Inflammatory macrophage treated with lipopolysaccharide for 4 hours (primary cell): ENCODE data around the gene SLC44A5.
"Not testable (repeated sequence)": the region's sequence is repeated elsewhere in the genome, so short reads cannot be mapped to it uniquely, and the experiment has no call there.

Experiments used
- DNase-seq: peaks from one replicate; pipeline ENCODE4 v3.0.0-alpha.2; 2020

The SLC44A5 gene

GRCh38 chr1:75264112-75264511 is 346.8 kb downstream of the SLC44A5 start:
- no peak for DNase-seq

DNA sequence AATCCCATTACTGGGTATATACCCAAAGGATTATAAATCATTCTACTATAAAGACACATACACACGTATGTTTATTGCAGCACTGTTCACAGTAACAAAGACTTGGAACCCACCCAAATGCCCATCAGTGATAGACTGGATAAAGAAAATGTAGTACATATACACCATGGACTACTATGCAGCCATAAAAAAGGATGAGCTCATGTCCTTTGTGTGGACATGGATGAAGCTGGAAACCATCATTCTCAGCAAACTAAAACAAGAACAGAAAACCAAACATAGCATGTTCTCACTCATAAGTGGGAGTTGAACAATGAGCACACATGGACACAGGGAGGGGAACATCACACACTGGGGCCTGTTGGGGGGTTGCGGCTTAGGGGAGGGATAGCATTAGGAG is 347.3 kb downstream of the SLC44A5 start:
- DNase-seq: not testable (repeated sequence)

DNA sequence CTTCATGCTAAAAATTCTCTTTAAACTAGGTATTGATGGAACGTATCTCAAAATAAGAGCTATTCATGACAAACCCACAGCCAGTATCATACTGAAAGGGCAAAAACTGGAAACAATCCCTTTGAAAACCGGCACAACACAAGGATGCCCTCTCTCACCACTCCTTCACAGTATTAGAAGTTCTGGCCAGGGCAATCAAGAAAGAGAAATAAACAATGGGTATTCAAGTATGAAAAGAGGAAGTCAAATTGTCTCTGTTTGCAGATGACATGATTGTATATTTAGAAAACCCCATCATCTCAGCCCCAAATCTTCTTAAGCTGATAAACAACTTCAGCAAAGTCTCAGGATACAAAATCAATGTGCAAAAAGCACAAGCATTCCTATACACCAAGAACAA is 349.0 kb downstream of the SLC44A5 start:
- not testable (repeated sequence) for DNase-seq

- DNase-seq: no peak
These were observed 352.6 kb downstream of the SLC44A5 start for GRCh38 chr1:75258351-75258750.

- DNase-seq: no peak
These were observed 353.5 kb downstream of the SLC44A5 start for GRCh38 chr1:75257424-75257823.

- DNase-seq: not testable (repeated sequence)
These were observed 360.8 kb downstream of the SLC44A5 start for GRCh38 chr1:75250114-75250513.

- no peak for DNase-seq
These were observed 365.7 kb downstream of the SLC44A5 start for GRCh38 chr1:75245239-75245638.

DNA sequence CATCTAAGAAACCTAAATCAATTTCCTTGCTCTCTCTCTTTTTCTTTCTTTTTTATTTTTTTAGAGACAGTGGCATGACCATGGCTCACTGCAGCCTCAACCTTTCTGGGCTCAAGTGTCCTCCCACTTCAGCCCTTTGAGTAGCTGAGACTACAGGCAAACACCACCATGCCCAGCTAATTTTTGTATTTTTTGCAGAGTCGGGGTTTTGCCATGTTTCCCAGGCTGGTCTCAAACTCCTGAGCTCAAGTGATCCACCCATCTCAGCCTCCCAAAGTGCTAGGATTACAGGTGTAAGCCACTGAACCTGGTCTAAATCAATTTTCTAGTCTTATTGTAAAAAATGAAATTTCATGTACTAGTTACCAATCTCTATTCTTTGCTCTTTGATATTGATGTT is 367.8 kb downstream of the SLC44A5 start:
- no peak for DNase-seq

GRCh38 chr1:75237316-75237715 is 373.6 kb downstream of the SLC44A5 start:
- DNase-seq: peak; percentile 63

GRCh38 chr1:75234562-75234961 is 376.4 kb downstream of the SLC44A5 start:
- no peak for DNase-seq

DNA sequence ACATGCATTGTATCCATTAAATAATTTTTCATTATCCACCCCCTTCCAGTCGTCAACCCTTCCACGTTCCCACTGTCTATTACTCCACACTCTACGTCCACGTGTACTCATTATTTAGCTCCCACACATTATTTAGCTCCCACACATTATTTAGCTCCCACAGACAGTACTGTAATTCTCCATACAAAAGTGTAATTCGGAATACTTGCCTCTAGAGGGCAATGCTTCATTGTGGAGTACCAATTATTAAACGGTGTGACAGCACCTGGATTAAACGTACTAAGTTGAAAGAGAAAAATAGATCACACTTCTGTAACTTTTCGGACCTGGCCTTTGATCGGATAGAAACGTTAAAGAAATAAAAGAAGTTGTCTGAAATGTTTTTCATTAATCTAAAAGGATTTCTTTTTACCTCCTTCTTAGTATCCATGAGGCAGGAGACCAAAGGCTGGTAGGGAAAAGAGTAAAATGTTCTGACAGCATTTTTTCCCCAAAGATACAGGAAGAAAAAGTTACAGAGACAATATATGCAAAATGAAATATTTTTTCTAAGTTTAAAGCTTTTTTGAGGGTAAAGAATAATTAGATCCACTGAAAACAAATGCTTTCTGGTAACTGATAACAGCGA is 377.5 kb downstream of the SLC44A5 start:
- DNase-seq: peak; percentile 22

- DNase-seq: no peak
These were observed 390.8 kb downstream of the SLC44A5 start for GRCh38 chr1:75220072-75220471.

DNA sequence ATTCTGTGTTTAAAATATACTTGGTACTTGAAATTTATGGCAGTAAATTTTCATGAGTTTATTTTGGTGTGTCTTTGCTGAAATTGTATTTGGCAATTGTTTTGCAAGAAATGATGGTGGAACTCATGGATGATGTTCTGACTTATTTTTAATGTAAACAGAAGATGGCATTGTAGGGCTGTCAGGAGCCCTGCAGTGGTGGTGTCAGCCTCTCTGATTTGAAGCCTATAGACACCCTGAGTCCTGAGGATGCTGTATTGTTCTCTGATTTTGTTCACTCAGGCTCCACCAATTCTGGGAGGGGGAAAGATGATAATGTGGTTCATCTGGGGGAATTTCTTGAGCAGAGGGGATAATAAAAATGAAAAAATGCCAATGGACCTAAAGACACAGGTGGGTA is 396.9 kb downstream of the SLC44A5 start:
- DNase-seq: no peak

- DNase-seq: no peak
These were observed 399.3 kb downstream of the SLC44A5 start for GRCh38 chr1:75211648-75212047.

- no peak for DNase-seq
These were observed 402.1 kb downstream of the SLC44A5 start for GRCh38 chr1:75208862-75209261.

DNA sequence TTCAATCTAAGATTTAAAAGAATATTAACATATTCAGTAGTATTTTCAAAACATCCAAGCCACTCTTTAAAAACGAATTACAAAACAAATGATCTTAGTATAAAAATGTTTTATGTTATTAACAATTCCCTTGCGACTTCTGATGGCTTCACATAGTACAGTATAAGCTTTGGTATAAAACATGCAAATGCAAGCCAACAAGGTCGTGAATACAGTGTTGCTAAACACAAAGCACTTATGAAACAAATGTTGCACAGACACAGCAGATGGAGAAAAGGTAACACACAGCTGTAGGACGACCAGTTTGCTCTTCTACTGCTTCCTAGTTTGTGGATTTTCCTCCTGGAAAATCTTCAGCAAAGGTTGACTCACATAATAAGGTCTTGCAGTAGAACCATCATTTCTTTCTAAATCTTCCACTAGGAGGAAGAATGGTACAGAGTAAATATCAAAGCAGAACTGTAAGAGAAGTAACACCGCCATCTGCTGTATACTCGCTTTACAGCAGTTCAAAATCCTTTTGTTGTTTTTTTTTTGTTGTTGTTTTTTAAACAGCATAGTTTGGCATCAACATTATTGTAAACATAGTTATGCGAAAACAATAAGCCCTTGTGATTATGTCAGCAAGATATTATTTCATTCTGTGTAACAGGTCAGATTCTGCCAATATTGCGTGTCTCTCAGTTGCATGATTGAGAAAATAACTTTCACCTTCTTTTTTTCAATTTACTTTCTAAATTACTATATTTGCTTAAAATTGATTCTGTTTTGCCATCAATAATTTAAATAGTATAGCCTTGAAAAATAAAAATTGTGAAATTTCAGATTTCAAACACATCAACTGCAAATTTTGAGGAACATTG is 407.3 kb downstream of the SLC44A5 start:
- DNase-seq: peak; percentile 36

DNA sequence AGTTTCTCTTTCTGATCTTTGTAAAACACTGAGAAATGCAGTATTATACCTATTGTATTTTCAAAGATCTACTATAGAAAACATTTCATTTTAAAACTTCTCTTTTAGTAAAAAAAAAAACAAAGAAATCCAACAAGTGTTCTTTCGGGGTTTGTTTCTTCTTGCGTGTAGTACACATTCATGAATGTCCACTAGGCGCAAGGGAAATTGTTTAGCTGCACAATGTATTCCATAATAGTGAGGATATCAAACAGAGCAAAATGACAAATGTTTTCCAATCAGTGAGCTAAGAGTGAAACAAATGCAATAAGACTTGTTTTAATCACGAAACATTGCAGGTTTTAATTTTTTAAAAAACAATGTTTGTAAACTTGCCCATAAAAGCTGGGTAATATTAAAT is 408.2 kb downstream of the SLC44A5 start:
- DNase-seq: no peak

- no peak for DNase-seq
These were observed 412.2 kb downstream of the SLC44A5 start for GRCh38 chr1:75198761-75199160.

DNA sequence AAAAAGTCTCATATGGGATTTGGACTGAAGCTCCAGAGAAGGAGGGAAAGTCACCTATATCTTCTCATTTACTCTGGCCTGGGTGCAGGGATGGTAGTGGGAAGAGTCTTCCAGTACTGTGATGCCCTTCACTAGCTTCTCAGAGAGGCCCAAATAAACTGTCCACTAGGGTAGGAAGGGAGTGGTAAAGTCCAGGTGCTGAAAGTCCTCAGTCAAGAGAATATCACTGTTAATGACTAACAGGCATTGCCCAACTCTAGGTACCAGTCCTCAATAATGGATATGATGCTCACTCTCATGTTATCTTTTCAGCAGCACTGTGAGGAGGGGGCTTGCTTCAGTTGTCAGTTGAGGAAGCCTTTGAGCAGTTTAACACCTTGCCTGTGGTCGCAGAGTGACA is 412.8 kb downstream of the SLC44A5 start:
- DNase-seq: no peak

GRCh38 chr1:75188892-75189291 is 422.0 kb downstream of the SLC44A5 start:
- DNase-seq: no peak

GRCh38 chr1:75181214-75181955 is 429.5 kb downstream of the SLC44A5 start:
- not testable (repeated sequence) for DNase-seq

GRCh38 chr1:75174031-75174760 is 436.7 kb downstream of the SLC44A5 start:
- DNase-seq: no peak

GRCh38 chr1:75172556-75172955 is 438.4 kb downstream of the SLC44A5 start:
- no peak for DNase-seq
